Sigmoid colon (tissue), 7 donors: ENCODE measurements around the gene CWH43. TPM values are rescaled to one million over a fixed set of nuclear protein-coding genes. Genes with fewer than 3 reads are reported as not detected.
"Not testable (repeated sequence)": the region's sequence is repeated elsewhere in the genome, so short reads cannot be mapped to it uniquely, and the experiment has no call there.

Experiments
- DNase-seq: peaks from one replicate; pipeline ENCODE4 v3.0.0-alpha.2; 2019
- H3K27ac ChIP-seq, 4 donors: fragments of 200-600 bp; sonication (generic); one replicate each; pipeline ENCODE4 v1.5.1; 2016 to 2019; ENCODE audit warnings: mild to moderate bottlenecking in 1 of 4
- H3K27me3 ChIP-seq, 3 donors: fragments of 200-600 bp; sonication (generic); one replicate each; pipeline ENCODE4 v1.5.1; 2019; ENCODE audit warnings: mild to moderate bottlenecking in 1 of 3
- H3K36me3 ChIP-seq, 4 donors: fragments of 200-600 bp; sonication (generic); one replicate each; pipeline ENCODE4 v1.5.1; 2016 to 2019
- H3K4me1 ChIP-seq, 4 donors: fragments of 200-600 bp; sonication (generic); one replicate each; pipeline ENCODE4 v1.5.1; 2017 to 2019
- H3K4me3 ChIP-seq, 4 donors: fragments of 200-600 bp; sonication (generic); one replicate each; pipeline ENCODE4 v1.5.1; 2017 to 2019; ENCODE audit warnings: mild to moderate bottlenecking in 2 of 4, moderate library complexity in 1 of 4
- H3K9me3 ChIP-seq, 4 donors: fragments of 200-600 bp in 3 of 4; sonication (generic) in 3 of 4; one replicate each; pipeline versions ENCODE4 v1.5.1 to v1.6.1; 2013 to 2019
- EP300 ChIP-seq, 4 donors: sonication (generic); formaldehyde crosslinking; IDR thresholded peaks; one replicate each; pipeline ENCODE4 v1.6.1; 2017; ENCODE audit warnings: antibody characterized with exemption in 4 of 4
- POLR2A ChIP-seq, 2 donors: fragments of 450-650 bp; IDR thresholded peaks; one replicate each; pipeline ENCODE4 v1.6.1; 2016; ENCODE audit warnings: antibody characterized with exemption in 2 of 2, mild to moderate bottlenecking in 2 of 2, moderate library complexity in 2 of 2
- POLR2AphosphoS5 ChIP-seq, 4 donors: sonication (generic); formaldehyde crosslinking; IDR thresholded peaks; one replicate each; pipeline ENCODE4 v1.6.1; 2017; ENCODE audit warnings: antibody characterized with exemption in 4 of 4
- WGBS, 2 donors: extraction: QIAGEN DNeasy Blood & Tissue Kit; methylation state at CpG; one replicate each; pipeline ENCODE4 v1.1.7; 2013; 5-methylcytosine and 5-hydroxymethylcytosine counted together
- intact Hi-C: fragments of 100-400 bp; cut with DNase I; formaldehyde crosslinking; loops from one replicate; pipeline ENCODE4 v1.15.1; 2023
- polyA plus RNA-seq, 3 donors: library from polyadenylated mRNA; stranded (reverse); fragments of 200-250 nt; gene quantifications; one replicate each; pipeline ENCODE4 v1.2.3, GENCODE V29; 2013
- total RNA-seq, 4 donors: library from RNA; depleted of rRNA; stranded (reverse); fragments of >200 nt; gene quantifications; one replicate each; pipeline ENCODE4 v1.1.0, GENCODE V29; 2016
- TF ChIP-seq, protein P1 (sequence below), 4 experiments: fragments of 450-650 bp in 3 of 4; fragments of 200-600 bp in 1 of 4; IDR thresholded peaks; one replicate each; pipeline ENCODE4 v1.5.1; 2016 to 2019; ENCODE audit warnings: antibody characterized with exemption in 4 of 4, mild to moderate bottlenecking in 3 of 4, moderate library complexity in 2 of 4
- donor health status: healthy with polysubstance abuse.
- donor health status: Bipolar disorder and iron deficiency.
- donor health status: healthy.

Gene CWH43
- total and polyA plus RNA-seq, 7 donors = 2.4 to 9.1 (median 4.6) TPM; not detected in 4

DNA sequence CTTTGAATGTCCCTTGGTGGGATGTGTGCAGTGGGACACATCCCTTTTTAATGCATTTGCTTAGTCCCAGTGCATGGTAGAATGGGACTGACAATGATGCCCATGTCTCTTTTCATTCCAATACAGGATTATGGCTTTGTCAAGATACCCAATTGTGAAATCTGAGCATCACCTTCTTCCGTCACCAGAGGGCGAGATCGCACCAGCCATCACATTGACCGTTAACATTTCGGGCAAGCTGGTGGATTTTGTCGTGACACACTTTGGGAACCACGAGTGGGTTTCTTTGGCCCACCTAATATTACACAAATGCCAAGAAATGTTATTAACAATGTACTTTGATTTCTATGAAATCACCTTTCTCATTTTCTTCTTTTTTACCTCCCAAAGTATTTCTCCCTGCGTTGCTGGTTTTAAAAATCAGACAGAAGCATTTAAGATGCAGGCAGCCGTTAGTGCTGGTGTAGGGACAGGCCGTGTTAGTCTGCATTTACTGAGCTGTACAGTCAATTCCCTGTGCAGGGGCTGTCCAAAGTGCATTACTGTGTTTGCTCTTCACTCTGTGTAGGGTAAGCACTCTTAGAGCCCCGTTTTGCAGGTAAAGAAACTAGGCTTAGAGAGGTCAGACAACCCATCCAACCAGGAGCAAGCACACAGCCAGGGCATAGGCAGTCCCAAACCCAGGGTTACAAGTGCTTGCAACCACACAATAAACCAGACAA is 46.5 kb downstream of the CWH43 start:
- no peak for DNase-seq
- H3K4me3 ChIP-seq = no peak overlapping the region
- H3K27ac ChIP-seq = no peak overlapping the region
- peaks cover 0 to 2% (median under 1%) of the 10 kb centered on the region in 4 donors for H3K9me3 ChIP-seq
- H3K4me1 ChIP-seq = no peaks in the 10 kb centered on the region
- intact Hi-C loops = no loop called here
- WGBS, 2 donors = 46 to 73% methylated on average over 11 of the region's 11 CpGs
- H3K36me3 ChIP-seq = no peaks in the 10 kb centered on the region
- H3K27me3 ChIP-seq = no peaks in the 10 kb centered on the region
- no peak for TF ChIP-seq POLR2AphosphoS5 (IDR thresholded peaks at IDR 0.05)
- TF ChIP-seq, protein P1, sequence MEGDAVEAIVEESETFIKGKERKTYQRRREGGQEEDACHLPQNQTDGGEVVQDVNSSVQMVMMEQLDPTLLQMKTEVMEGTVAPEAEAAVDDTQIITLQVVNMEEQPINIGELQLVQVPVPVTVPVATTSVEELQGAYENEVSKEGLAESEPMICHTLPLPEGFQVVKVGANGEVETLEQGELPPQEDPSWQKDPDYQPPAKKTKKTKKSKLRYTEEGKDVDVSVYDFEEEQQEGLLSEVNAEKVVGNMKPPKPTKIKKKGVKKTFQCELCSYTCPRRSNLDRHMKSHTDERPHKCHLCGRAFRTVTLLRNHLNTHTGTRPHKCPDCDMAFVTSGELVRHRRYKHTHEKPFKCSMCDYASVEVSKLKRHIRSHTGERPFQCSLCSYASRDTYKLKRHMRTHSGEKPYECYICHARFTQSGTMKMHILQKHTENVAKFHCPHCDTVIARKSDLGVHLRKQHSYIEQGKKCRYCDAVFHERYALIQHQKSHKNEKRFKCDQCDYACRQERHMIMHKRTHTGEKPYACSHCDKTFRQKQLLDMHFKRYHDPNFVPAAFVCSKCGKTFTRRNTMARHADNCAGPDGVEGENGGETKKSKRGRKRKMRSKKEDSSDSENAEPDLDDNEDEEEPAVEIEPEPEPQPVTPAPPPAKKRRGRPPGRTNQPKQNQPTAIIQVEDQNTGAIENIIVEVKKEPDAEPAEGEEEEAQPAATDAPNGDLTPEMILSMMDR (IDR thresholded peaks at IDR 0.05) = no peak
- TF ChIP-seq POLR2A (IDR thresholded peaks at IDR 0.05) = no peak
- TF ChIP-seq EP300 (IDR thresholded peaks at IDR 0.05) = no peak

DNA sequence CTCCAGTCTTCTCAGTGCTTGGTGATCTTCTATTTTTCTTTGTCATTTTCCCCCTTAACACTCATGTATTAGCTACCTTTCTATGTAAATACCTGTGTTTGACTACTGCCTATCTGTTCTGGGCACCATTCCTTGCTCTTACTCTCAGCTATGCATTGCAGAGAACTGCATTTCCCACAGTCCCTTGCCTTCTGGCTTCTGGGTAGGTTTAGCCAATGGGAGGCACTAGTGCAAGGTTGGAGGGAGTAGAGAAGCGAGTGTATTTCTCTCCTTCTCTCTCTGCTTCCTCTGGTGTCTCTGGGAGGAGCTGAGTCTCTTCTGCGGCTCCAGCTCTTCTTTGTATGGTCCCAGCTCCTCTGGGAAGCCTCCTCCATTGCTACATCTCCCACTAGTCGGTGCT is 50.5 kb downstream of the CWH43 start:
- Histone ChIP-seq H3K4me1 (no peaks in the 10 kb centered on the region), H3K4me3 (no peak overlapping the region), H3K27ac (no peak overlapping the region), H3K9me3 (peaks cover 0 to 2% (median 0%) of the 10 kb centered on the region in 4 donors), H3K36me3 (no peaks in the 10 kb centered on the region), H3K27me3 (no peaks in the 10 kb centered on the region)
- WGBS, 2 donors = 47 to 79% methylated on average over 3 of the region's 3 CpGs
- no peak for TF ChIP-seq EP300 (IDR thresholded peaks at IDR 0.05)
- TF ChIP-seq POLR2A (IDR thresholded peaks at IDR 0.05) = no peak
- no peak for TF ChIP-seq POLR2AphosphoS5 (IDR thresholded peaks at IDR 0.05)
- TF ChIP-seq, protein P1 (IDR thresholded peaks at IDR 0.05) = no peak
- intact Hi-C loops = no loop called here
- DNase-seq = no peak

DNA sequence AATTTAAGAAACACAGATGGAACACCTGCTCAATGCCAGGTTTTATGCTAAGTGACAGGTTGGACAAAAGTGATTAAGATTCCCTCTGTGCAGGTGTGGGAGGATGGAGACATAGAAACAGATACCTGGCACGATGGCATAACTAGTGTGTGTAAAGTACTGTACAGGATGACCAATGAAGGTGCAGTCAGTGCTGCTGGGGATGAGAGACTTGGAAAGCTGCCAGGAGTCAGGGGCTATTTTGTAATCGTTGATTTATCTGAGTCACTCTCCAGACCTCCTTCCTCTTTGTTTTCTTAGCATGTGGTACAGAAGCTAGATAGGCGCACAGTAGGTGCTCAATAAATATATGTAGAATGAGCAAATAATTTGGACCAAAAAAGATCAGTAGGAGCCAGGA is 58.2 kb downstream of the CWH43 start:
- TF ChIP-seq POLR2A (IDR thresholded peaks at IDR 0.05) (no peak), EP300 (IDR thresholded peaks at IDR 0.05) (no peak)
- H3K27ac ChIP-seq = no peak overlapping the region
- no peaks in the 10 kb centered on the region for H3K9me3 ChIP-seq
- intact Hi-C loops = no loop called here
- H3K27me3 ChIP-seq = no peaks in the 10 kb centered on the region
- H3K4me3 ChIP-seq = no peak overlapping the region
- DNase-seq = no peak
- WGBS, 2 donors = 68 to 81% methylated on average over 3 of the region's 3 CpGs
- no peaks in the 10 kb centered on the region for H3K4me1 ChIP-seq
- no peaks in the 10 kb centered on the region for H3K36me3 ChIP-seq

DNA sequence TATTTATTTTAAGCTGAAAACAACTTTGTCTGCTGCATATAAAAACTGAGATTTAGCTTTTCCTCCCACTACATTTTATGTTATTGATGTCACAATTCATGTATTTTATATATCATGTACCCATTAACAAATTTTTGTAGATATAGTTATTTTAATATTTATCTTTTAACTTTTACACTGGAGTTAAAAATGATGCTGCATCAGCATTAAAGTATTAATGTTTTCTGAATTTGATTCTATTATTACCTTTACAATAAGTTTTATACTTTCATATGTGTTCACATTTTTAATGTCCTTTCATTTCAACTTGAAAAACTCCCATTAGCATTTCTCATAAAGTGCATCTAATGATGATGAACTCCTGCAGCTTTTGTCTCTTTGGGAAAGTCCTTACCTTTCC is 72.2 kb downstream of the CWH43 start:
- H3K9me3 ChIP-seq = peaks cover 0 to 8% (median under 1%) of the 10 kb centered on the region in 4 donors
- H3K27me3 ChIP-seq = no peaks in the 10 kb centered on the region
- no peak overlapping the region for H3K4me3 ChIP-seq
- H3K36me3 ChIP-seq = no peaks in the 10 kb centered on the region
- intact Hi-C loops = no loop called here
- no peak for DNase-seq
- H3K4me1 ChIP-seq = no peaks in the 10 kb centered on the region
- no peak for TF ChIP-seq POLR2A (IDR thresholded peaks at IDR 0.05)
- TF ChIP-seq POLR2AphosphoS5 (IDR thresholded peaks at IDR 0.05) = no peak
- TF ChIP-seq EP300 (IDR thresholded peaks at IDR 0.05) = no peak
- TF ChIP-seq, protein P1 (IDR thresholded peaks at IDR 0.05) = no peak
- H3K27ac ChIP-seq = no peak overlapping the region

DNA sequence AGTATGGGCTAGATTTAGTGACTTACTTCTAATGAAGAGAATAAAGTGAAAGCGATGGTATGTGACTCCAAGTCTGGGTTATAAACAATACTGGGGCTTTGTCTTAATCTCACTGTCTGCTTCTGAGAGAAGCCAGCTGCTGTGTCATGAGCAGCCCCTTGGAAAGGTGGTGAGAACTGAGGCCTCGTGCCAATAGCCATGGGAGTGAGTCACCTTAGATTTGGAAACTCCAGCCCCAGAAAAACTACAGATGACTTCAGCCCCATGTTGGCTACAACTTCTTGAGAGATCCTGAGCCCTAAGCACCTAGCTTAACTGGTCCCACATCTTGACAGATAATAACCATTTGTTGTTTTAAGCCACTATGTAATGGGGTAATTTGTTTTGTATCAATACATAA is 77.6 kb downstream of the CWH43 start:
- TF ChIP-seq, protein P1 (IDR thresholded peaks at IDR 0.05) = no peak
- no peak for TF ChIP-seq POLR2AphosphoS5 (IDR thresholded peaks at IDR 0.05)
- TF ChIP-seq POLR2A (IDR thresholded peaks at IDR 0.05) = no peak
- TF ChIP-seq EP300 (IDR thresholded peaks at IDR 0.05) = no peak

DNA sequence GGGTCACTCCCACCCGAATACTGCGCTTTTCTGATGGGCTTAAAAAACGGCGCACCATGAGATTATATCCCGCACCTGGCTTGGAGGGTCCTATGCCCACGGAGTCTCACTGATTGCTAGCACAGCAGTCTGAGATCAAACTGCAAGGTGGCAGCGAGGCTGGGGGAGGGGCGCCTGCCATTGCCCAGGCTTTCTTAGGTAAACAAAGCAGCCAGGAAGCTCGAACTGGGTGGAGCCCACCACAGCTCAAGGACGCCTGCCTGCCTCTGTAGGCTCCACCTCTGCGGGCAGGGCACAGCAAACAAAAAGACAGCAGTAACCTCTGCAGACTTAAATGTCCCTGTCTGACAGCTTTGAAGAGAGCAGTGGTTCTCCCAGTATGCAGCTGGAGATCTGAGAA is 86.1 kb downstream of the CWH43 start:
- H3K36me3 ChIP-seq, H3K9me3 ChIP-seq, H3K4me3 ChIP-seq, intact Hi-C loops, H3K27me3 ChIP-seq, H3K27ac ChIP-seq, H3K4me1 ChIP-seq, DNase-seq: not testable (repeated sequence)
- WGBS, 2 donors = 61 to 79% methylated on average over 11 of the region's 11 CpGs

More for the DNA sequence above, 77.6 kb downstream of the CWH43 start:
- Histone ChIP-seq H3K27me3 (no peaks in the 10 kb centered on the region), H3K4me1 (no peaks in the 10 kb centered on the region), H3K4me3 (no peak overlapping the region), H3K27ac (no peak overlapping the region), H3K9me3 (peaks cover 0 to 3% (median 0%) of the 10 kb centered on the region in 4 donors), H3K36me3 (no peaks in the 10 kb centered on the region)
- no peak for DNase-seq
- intact Hi-C loops = no loop called here
- WGBS, 2 donors = 37 to 69% methylated on average over 2 of the region's 2 CpGs

DNA sequence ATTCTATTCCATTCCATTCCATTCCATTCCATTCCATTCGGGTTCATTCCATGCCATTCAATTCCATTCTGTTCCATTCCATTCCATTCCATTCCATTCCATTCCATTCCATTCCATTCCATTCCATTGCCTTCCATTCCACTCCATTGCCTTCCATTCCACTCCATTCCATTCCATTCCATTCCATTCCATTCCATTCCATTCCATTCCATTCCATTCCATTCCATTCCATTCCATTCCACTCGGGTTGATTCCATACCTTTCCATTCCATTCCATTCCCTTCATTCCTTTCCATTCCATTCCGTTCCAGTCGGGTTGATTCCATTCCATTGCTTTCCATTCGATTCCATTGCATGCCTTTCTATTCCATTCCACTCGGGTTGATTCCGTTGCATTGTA is 105.8 kb downstream of the CWH43 start:
- H3K4me3 ChIP-seq, H3K27ac ChIP-seq, intact Hi-C loops, H3K27me3 ChIP-seq, H3K36me3 ChIP-seq, DNase-seq, H3K4me1 ChIP-seq: not testable (repeated sequence)
- WGBS, 2 donors = 60 to 68% methylated on average over 7 of the region's 7 CpGs
- peaks cover 0 to 25% (median 4%) of the 10 kb centered on the region in 4 donors for H3K9me3 ChIP-seq

DNA sequence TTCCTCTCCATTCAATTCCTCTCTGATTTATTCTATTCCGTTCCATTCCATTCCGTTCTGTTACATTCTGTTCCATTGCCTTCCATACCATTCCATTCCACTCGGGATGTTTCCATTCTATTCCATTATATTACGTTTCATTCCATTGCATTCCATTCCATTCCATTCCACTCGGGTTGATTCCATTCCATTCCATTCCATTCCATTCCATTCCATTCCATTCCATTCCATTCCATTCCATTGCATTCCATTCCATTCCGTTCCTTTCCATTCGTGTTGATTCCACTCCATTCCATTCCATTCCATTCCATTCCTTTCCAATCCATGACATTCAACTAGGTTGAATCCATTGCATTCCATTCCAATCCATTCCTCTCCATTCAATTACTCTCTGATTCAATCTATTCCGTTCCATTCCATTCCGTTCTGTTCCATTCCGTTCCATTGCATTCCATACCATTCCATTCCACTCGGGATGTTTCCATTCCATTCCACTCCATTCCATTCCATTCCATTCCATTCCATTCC is 106.6 kb downstream of the CWH43 start:
- H3K27me3 ChIP-seq, H3K36me3 ChIP-seq, DNase-seq, intact Hi-C loops, H3K4me3 ChIP-seq, H3K27ac ChIP-seq, H3K4me1 ChIP-seq: not testable (repeated sequence)
- peaks cover 0 to 32% (median 4%) of the 10 kb centered on the region in 4 donors for H3K9me3 ChIP-seq
- WGBS, 2 donors = 69 to 71% methylated on average over 11 of the region's 11 CpGs
